Heart left ventricle (tissue), 16 donors: ENCODE results near the gene BCAR1. TPM values are rescaled to one million over a fixed set of nuclear protein-coding genes. Genes with fewer than 3 reads are reported as not detected.
A peak's percentile ranks its signal among the peaks of the same experiment; 100 is the strongest.

Experiments used
- ATAC-seq, 4 donors: fragments of 200-7000 bp; cut with Tn5 transposase; one replicate each; pipeline ENCODE4 v1.9.1; 2020 to 2022; ENCODE audit warnings: moderate library complexity in 4 of 4, mild to moderate bottlenecking in 3 of 4, moderate number of reproducible peaks in 1 of 4
- DNase-seq, 5 donors: peaks; one replicate each; pipeline ENCODE4 v3.0.0-alpha.2; 2020
- H3K27ac ChIP-seq, 12 donors: fragments of 200-600 bp; sonication (generic) in 4 of 12; one replicate each; pipeline versions ENCODE4 v1.5.0 to v1.8.0; 2016 to 2022; ENCODE audit warnings: mild to moderate bottlenecking in 2 of 12
- H3K27me3 ChIP-seq, 9 donors: fragments of 200-600 bp; sonication (generic) in 2 of 9; one replicate each; pipeline versions ENCODE4 v1.5.1 to v1.8.0; 2016 to 2022; ENCODE audit warnings: mild to moderate bottlenecking in 3 of 9
- H3K36me3 ChIP-seq, 9 donors: fragments of 200-600 bp; sonication (generic) in 2 of 9; one replicate each; pipeline versions ENCODE4 v1.5.0 to v1.8.0; 2018 to 2022; ENCODE audit warnings: mild to moderate bottlenecking in 2 of 9
- H3K4me1 ChIP-seq, 12 donors: fragments of 200-600 bp; sonication (generic) in 4 of 12; one replicate each; pipeline versions ENCODE4 v1.5.0 to v1.8.0; 2016 to 2022; ENCODE audit warnings: mild to moderate bottlenecking in 3 of 12
- H3K4me3 ChIP-seq, 12 donors: fragments of 200-600 bp; sonication (generic) in 4 of 12; one replicate each; pipeline versions ENCODE4 v1.5.0 to v1.8.0; 2017 to 2022; ENCODE audit warnings: mild to moderate bottlenecking in 9 of 12, moderate library complexity in 4 of 12
- H3K9me3 ChIP-seq, 12 donors: fragments of 200-600 bp; sonication (generic) in 4 of 12; one replicate each; pipeline versions ENCODE4 v1.5.0 to v1.8.0; 2016 to 2022; ENCODE audit warnings: mild to moderate bottlenecking in 1 of 12
- CTCF ChIP-seq, 12 donors: fragments of 200-600 bp; sonication (generic) in 4 of 12; IDR thresholded peaks; one replicate each; pipeline versions ENCODE4 v1.5.0 to v1.8.0; 2018 to 2022; ENCODE audit warnings: antibody characterized with exemption in 12 of 12, mild to moderate bottlenecking in 5 of 12
- POLR2A ChIP-seq, 2 donors: fragments of 450-650 bp; IDR thresholded peaks; one replicate each; pipeline ENCODE4 v1.6.1; 2017; ENCODE audit warnings: antibody characterized with exemption in 2 of 2, mild to moderate bottlenecking in 2 of 2, moderate library complexity in 2 of 2
- WGBS, 4 donors: extraction: QIAGEN DNeasy Blood & Tissue Kit in 2 of 4; methylation state at CpG; one replicate each; pipeline versions ENCODE4 v1.1.5 to v1.1.7; 2013 to 2018; 5-methylcytosine and 5-hydroxymethylcytosine counted together
- intact Hi-C, 10 donors: fragments of 100-400 bp; cut with DNase I; formaldehyde crosslinking; loops; one replicate each; pipeline versions ENCODE4 v1.11.1 to v1.14.2; 2022
- polyA plus RNA-seq, 2 donors: library from polyadenylated mRNA; stranded (reverse); fragments of 200-250 nt; gene quantifications; one replicate each; pipeline ENCODE4 v1.2.3, GENCODE V29; 2013
- total RNA-seq, 9 donors: library from RNA; depleted of rRNA in 2 of 9; stranded (reverse); fragments of >200 nt in 2 of 9; fragmentation: NEBNext Ultra II Directional in 3 of 9; extraction: Animal tissue kit (Norgen Biotek cat#: 25700) in 3 of 9; gene quantifications; one replicate each; pipeline versions ENCODE4 v1.1.0 to v1.2.4, GENCODE V29; 2016 to 2023
- donor health status: ischemic (EF 13 %, LVEDD 7.1; RV severe dilation, severe dysfunction).
- donor health status: healthy with polysubstance abuse.
- donor health status: DM: no; HTN: yes; CAD: no.
- donor health status: DM: no; HTN: no; CAD: no.
- donor health status: ischemic (EF 25% LVEDD 6.9; RV normal size, moderate dysfunction).
- donor health status: ischemic (EF 25% LVEDD 5.7; RV mildly dilated, moderate dysfunction).
- donor health status: healthy.
- donor health status: DM: yes; HTN: yes; CAD: no.
- donor health status: ischemic (EF 35%, LVEDD 5.7; RV mildly dilated, moderate dysfunction).
- donor health status: nonischemic (EF 11% LVEDD 7.7; RV severe dilation, severe dysfunction).
- donor health status: DM: yes; HTN: yes; CAD: no.
- donor health status: PGD.
- donor health status: ischemic (EF 29% LVEDD 5.4; RV normal size, mild dysfunction).
- donor health status: nonischemic (EF 23%, LVEDD 6.1; RV moderate dilation, normal function).

BCAR1 gene
- total and polyA plus RNA-seq, 11 donors = 51.4 to 129 (median 72.0) TPM

- peak in 3 of 5 donors; percentile 51 to 63 (median 57) for DNase-seq
- peak overlapping the region in 10 of 12 donors; percentile 30 to 77 (median 54) for H3K27ac ChIP-seq
- intact Hi-C loops = no loop called here
- H3K4me3 ChIP-seq = no peak overlapping the region
- peaks cover 0 to 29% (median 19%) of the 10 kb centered on the region in 12 donors for H3K4me1 ChIP-seq
- peak; percentile 69 to 95 (median 88) for ATAC-seq
- no peaks in the 10 kb centered on the region for H3K9me3 ChIP-seq
- H3K36me3 ChIP-seq = peaks cover 0 to 41% (median 27%) of the 10 kb centered on the region in 9 donors
- H3K27me3 ChIP-seq = no peaks in the 10 kb centered on the region
- TF ChIP-seq POLR2A (IDR thresholded peaks at IDR 0.05) (no peak), CTCF (IDR thresholded peaks at IDR 0.05) (no peak)
Measured at GRCh38 chr16:75289189-75289588, 37.8 kb upstream of the BCAR1 start.

GRCh38 chr16:75288596-75289120 is 37.2 kb upstream of the BCAR1 start:
- intact Hi-C loops = no loop called here
- peak; percentile 28 to 71 (median 48) for ATAC-seq
- Histone ChIP-seq H3K27me3 (no peaks in the 10 kb centered on the region), H3K36me3 (peaks cover 0 to 36% (median 24%) of the 10 kb centered on the region in 9 donors), H3K27ac (peak overlapping the region in 11 of 12 donors; percentile 30 to 77 (median 54)), H3K4me1 (peaks cover 0 to 29% (median 19%) of the 10 kb centered on the region in 12 donors), H3K4me3 (no peak overlapping the region), H3K9me3 (no peaks in the 10 kb centered on the region)
- 51 to 60% (median 59%) methylated on average over 10 of the region's 10 CpGs for whole genome bisulfite sequencing, 4 donors
- TF ChIP-seq CTCF (IDR thresholded peaks at IDR 0.05) (no peak), POLR2A (IDR thresholded peaks at IDR 0.05) (no peak)
- DNase-seq = peak in 1 of 5 donors; percentile 35

GRCh38 chr16:75288181-75288580 is 36.8 kb upstream of the BCAR1 start:
- peak overlapping the region in 10 of 12 donors; percentile 30 to 77 (median 56) for H3K27ac ChIP-seq
- no peak overlapping the region for H3K4me3 ChIP-seq
- H3K27me3 ChIP-seq = no peaks in the 10 kb centered on the region
- TF ChIP-seq POLR2A (IDR thresholded peaks at IDR 0.05) (no peak), CTCF (IDR thresholded peaks at IDR 0.05) (no peak)
- peak in 2 of 4 donors; percentile 14 to 31 for ATAC-seq
- no peak for DNase-seq
- H3K36me3 ChIP-seq = peaks cover 0 to 32% (median 20%) of the 10 kb centered on the region in 9 donors
- no peaks in the 10 kb centered on the region for H3K9me3 ChIP-seq
- WGBS, 4 donors = 68 to 86% (median 74%) methylated on average over 7 of the region's 7 CpGs
- H3K4me1 ChIP-seq = peaks cover 0 to 29% (median 19%) of the 10 kb centered on the region in 12 donors
- intact Hi-C loops = no loop called here

GRCh38 chr16:75287708-75288107 is 36.3 kb upstream of the BCAR1 start:
- DNase-seq (no peak), ATAC-seq (peak in 1 of 4 donors; percentile 25)
- H3K9me3 ChIP-seq = no peaks in the 10 kb centered on the region
- no peak overlapping the region for H3K4me3 ChIP-seq
- WGBS, 4 donors = 83 to 94% (median 88%) methylated on average over 5 of the region's 5 CpGs
- no peaks in the 10 kb centered on the region for H3K27me3 ChIP-seq
- TF ChIP-seq POLR2A (IDR thresholded peaks at IDR 0.05) (no peak), CTCF (IDR thresholded peaks at IDR 0.05) (no peak)
- peak overlapping the region in 1 of 12 donors; percentile 51 for H3K27ac ChIP-seq
- intact Hi-C loops = no loop called here
- peaks cover 0 to 29% (median 19%) of the 10 kb centered on the region in 12 donors for H3K4me1 ChIP-seq
- peaks cover 0 to 27% (median 15%) of the 10 kb centered on the region in 9 donors for H3K36me3 ChIP-seq
